ENCODE results near the gene E2F2.
A peak's percentile ranks its signal among the peaks of the same experiment; 100 is the strongest.

Gene E2F2

GRCh38 chr1:23576338-23577055 lies 45.5 kb upstream of the E2F2 start:
- H3K36me3 ChIP-seq = no peaks in the 10 kb centered on the region
- H3K4me3 ChIP-seq = peak overlapping the region; percentile 45 to 46
- H3K9me3 ChIP-seq = no peaks in the 10 kb centered on the region
- peaks cover 0 to 78% (median 53%) of the 10 kb centered on the region in 4 donors for H3K4me1 ChIP-seq
- no peaks in the 10 kb centered on the region for H3K27me3 ChIP-seq
- no peak for TF ChIP-seq CTCF (IDR thresholded peaks at IDR 0.05)
- intact Hi-C loops (cut with DNase I; ENCODE audit: low total_unique reads) = no loop called here
- H3K27ac ChIP-seq = peak overlapping the region; percentile 80 to 94
- DNase-seq = no peak

- no peaks in the 10 kb centered on the region for H3K9me3 ChIP-seq
- H3K27me3 ChIP-seq = no peaks in the 10 kb centered on the region
- H3K4me3 ChIP-seq = no peak overlapping the region
- peaks cover 0 to 66% (median 45%) of the 10 kb centered on the region in 4 donors for H3K4me1 ChIP-seq
- TF ChIP-seq CTCF (IDR thresholded peaks at IDR 0.05) = no peak
- peak overlapping the region; percentile 80 to 94 for H3K27ac ChIP-seq
- DNase-seq = no peak
- H3K36me3 ChIP-seq = no peaks in the 10 kb centered on the region
- intact Hi-C loops (cut with DNase I; ENCODE audit: low total_unique reads) = no loop called here
Observed at GRCh38 chr1:23575226-23575810, 44.3 kb upstream of the E2F2 start.

GRCh38 chr1:23574265-23574754 lies 43.3 kb upstream of the E2F2 start:
- intact Hi-C loops (cut with DNase I; ENCODE audit: low total_unique reads) = no loop called here
- Histone ChIP-seq H3K36me3 (no peaks in the 10 kb centered on the region), H3K27ac (peak overlapping the region; percentile 80 to 94), H3K9me3 (no peaks in the 10 kb centered on the region), H3K4me1 (peaks cover 0 to 59% (median 45%) of the 10 kb centered on the region in 4 donors), H3K4me3 (no peak overlapping the region), H3K27me3 (no peaks in the 10 kb centered on the region)
- no peak for TF ChIP-seq CTCF (IDR thresholded peaks at IDR 0.05)
- no peak for DNase-seq

GRCh38 chr1:23573574-23574182 lies 42.6 kb upstream of the E2F2 start:
- no peak overlapping the region for H3K4me3 ChIP-seq
- TF ChIP-seq CTCF (IDR thresholded peaks at IDR 0.05) = no peak
- no peaks in the 10 kb centered on the region for H3K36me3 ChIP-seq
- H3K27ac ChIP-seq = peak overlapping the region; percentile 80 to 94
- peaks cover 0 to 59% (median 45%) of the 10 kb centered on the region in 4 donors for H3K4me1 ChIP-seq
- DNase-seq = no peak
- intact Hi-C loops (cut with DNase I; ENCODE audit: low total_unique reads) = no loop called here
- no peaks in the 10 kb centered on the region for H3K27me3 ChIP-seq
- H3K9me3 ChIP-seq = no peaks in the 10 kb centered on the region

- Histone ChIP-seq H3K27ac (peak overlapping the region; percentile 40 to 94), H3K36me3 (no peaks in the 10 kb centered on the region), H3K4me3 (no peak overlapping the region), H3K27me3 (no peaks in the 10 kb centered on the region), H3K4me1 (peaks cover 0 to 53% (median 35%) of the 10 kb centered on the region in 4 donors), H3K9me3 (no peaks in the 10 kb centered on the region)
- intact Hi-C loops (cut with DNase I; ENCODE audit: low total_unique reads) = no loop called here
- no peak for DNase-seq
- TF ChIP-seq CTCF (IDR thresholded peaks at IDR 0.05) = no peak
Observed at GRCh38 chr1:23571465-23571864, 40.4 kb upstream of the E2F2 start.

Data from tibial artery (tissue), 4 donors.